ENCODE measurements around the gene SDHD. TPM values are rescaled to one million over a fixed set of nuclear protein-coding genes. Genes with fewer than 3 reads are reported as not detected.
"Not testable (repeated sequence)": the region's sequence is repeated elsewhere in the genome, so short reads cannot be mapped to it uniquely, and the experiment has no call there.

SDHD gene
- polyA plus RNA-seq, 3 donors: 180 to 186 (median 185) TPM

- DNase-seq: no peak
Observed at GRCh38 chr11:112087212-112087611, 539 bp downstream of the SDHD start.

- not testable (repeated sequence) for DNase-seq
Observed at GRCh38 chr11:112095302-112095701, 8.6 kb downstream of the SDHD start.

GRCh38 chr11:112096194-112096593, 9.5 kb downstream of the SDHD start:
- no peak for DNase-seq

GRCh38 chr11:112097734-112098528, 11.3 kb downstream of the SDHD start:
- DNase-seq: no peak

GRCh38 chr11:112100462-112100861, 13.8 kb downstream of the SDHD start:
- DNase-seq: no peak

- no peak for DNase-seq
Observed at GRCh38 chr11:112103446-112103845, 16.8 kb downstream of the SDHD start.

- DNase-seq: no peak
Observed at GRCh38 chr11:112106070-112106469, 19.4 kb downstream of the SDHD start.

GRCh38 chr11:112113539-112114457, 27.1 kb downstream of the SDHD start:
- DNase-seq: peak; percentile 33

GRCh38 chr11:112114460-112114859, 27.8 kb downstream of the SDHD start:
- no peak for DNase-seq

GRCh38 chr11:112115386-112115785, 28.7 kb downstream of the SDHD start:
- no peak for DNase-seq

GRCh38 chr11:112118176-112118575, 31.5 kb downstream of the SDHD start:
- DNase-seq: no peak

GRCh38 chr11:112121981-112122615, 35.4 kb downstream of the SDHD start:
- DNase-seq: no peak

GRCh38 chr11:112123129-112123528, 36.5 kb downstream of the SDHD start:
- no peak for DNase-seq

GRCh38 chr11:112127056-112127455, 40.4 kb downstream of the SDHD start:
- no peak for DNase-seq

- no peak for DNase-seq
Observed at GRCh38 chr11:112128483-112129121, 41.9 kb downstream of the SDHD start.

GRCh38 chr11:112129656-112130055, 43.0 kb downstream of the SDHD start:
- no peak for DNase-seq

- DNase-seq: no peak
Observed at GRCh38 chr11:112132737-112133136, 46.1 kb downstream of the SDHD start.

- DNase-seq: no peak
Observed at GRCh38 chr11:112134473-112134872, 47.8 kb downstream of the SDHD start.

- DNase-seq: no peak
Observed at GRCh38 chr11:112143597-112143996, 56.9 kb downstream of the SDHD start.
